Fibroblast of skin of back (primary cell): ENCODE results near the gene CD58.

Experiments used
- DNase-seq: peaks from one replicate; pipeline ENCODE4 v3.0.0-alpha.2; 2013

The CD58 gene

DNA sequence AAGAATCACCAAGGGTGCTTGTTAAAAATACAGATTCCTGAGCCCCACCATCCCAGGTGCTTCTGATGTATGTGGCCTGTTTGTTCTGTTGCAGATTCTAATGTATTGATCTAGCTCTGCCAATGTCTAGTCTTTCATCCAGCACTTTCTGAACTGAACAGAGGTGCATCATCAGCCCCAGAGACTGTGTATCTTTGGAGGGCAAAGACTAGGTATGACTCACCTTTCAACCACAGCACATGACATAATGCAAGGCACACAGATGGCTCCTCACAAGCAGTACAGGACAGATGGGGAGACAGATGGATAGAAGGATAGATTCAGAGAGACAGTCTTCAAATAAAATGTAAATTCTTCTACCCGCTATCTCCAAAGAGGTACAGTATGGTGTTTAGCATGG lies 32.3 kb downstream of the CD58 start:
- peak; percentile 30 for DNase-seq

DNA sequence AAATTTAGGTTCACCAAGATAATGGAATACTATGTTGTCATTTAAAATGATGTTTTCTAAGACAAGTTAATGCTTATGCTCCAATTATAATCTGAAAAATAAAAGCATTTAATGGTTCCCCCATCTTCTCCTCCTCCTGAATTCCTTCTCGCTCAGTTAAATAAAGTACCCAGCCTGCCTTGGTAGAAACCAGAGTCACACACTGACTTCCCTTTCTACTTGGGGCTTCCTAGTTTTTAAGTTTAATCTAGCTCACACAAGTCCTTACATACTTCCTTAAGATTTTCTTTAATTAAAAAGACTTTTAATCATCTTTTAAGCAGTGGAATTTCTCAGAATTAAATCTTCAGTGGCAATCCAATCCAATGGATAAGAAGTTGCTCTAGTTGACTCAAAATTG lies 32.9 kb downstream of the CD58 start:
- DNase-seq: no peak

DNA sequence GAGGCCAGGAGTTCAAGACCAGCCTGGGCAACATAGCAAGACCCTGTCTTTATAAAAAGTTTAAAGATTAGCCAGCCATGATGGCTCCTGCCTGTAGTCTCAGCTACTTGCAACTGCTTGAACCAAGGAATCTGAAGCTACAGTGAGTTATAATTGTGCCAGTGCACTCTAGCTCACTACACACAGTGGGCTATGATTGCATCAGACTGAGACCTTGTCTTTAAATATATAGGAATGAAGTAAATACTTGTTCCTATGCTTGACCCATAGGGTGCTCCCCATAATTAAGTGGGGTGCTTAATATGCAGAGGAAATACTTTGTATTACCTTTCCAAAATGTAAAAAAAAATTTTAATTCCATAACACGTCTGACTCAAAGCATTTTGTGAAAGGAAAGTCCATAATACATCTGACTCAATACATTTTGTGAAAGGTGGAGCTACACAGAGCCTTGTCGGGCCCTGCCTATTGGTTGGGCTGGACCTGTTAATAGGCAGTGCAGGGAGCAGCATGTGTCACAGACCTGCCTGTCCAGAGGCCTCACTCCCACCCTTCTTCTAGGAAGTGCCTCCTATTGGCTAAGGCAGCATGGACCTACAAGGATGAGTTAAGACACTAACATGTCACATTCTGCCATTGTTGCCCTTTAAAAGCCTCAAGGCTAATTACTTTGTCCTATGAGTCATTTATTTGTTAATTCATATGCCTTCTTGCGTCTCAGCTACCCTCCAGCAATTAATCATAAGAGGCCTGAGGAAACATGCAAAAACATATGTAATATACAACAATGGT lies 33.6 kb downstream of the CD58 start:
- peak; percentile 16 for DNase-seq

DNA sequence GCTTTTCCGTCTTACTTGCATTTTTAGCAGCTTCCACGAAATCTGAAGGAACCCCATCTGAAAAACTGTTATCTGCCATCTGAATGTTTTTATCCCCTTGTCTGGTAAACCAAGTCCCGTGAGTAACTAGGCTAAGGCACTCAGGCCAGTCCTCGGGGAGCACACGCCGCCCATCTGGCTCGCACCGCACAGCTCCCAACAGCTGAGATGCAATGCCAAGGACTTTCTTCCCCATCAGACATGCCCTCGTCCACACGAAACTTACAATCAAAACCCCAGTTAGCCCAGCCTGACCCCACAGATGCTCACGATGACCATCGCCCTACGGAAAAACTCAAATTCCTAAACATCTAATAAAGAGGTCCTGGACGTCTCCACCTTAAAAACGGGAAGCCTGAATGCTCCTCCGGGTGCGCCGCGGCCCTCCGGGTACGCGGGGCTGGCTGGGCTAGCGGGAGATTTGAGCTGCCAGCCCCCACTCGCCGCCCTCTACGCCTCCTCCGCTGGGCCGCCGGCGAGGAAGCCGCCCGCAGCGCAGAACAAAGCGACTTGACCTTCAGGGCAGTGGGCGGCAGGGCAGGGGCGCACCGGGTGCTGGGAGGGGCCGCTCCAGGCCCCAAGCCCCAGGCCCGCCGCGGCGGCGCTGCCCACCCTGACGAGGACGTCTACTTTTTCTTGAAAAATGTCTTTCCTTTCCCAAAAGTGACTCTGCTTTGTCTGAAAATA lies 36.6 kb downstream of the CD58 start:
- no peak for DNase-seq

DNA sequence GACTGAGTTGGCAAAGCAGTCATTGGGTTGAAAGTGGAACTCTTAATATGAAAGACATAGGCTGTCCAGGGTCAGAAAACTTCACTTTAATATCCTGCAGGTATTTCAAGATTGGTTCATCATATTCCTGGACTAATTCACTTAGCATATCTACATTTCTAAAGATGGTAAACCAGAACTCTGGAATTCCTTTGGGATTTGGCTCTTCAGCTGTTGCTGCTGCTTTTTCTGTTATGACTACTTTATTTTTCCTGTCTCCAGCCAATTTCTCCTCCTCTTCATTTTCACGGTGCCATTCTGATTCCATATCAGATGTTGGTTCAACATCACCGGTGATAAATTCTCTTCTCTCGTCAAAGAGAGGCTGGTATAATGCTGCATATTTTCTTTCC lies 37.4 kb downstream of the CD58 start:
- no peak for DNase-seq

DNA sequence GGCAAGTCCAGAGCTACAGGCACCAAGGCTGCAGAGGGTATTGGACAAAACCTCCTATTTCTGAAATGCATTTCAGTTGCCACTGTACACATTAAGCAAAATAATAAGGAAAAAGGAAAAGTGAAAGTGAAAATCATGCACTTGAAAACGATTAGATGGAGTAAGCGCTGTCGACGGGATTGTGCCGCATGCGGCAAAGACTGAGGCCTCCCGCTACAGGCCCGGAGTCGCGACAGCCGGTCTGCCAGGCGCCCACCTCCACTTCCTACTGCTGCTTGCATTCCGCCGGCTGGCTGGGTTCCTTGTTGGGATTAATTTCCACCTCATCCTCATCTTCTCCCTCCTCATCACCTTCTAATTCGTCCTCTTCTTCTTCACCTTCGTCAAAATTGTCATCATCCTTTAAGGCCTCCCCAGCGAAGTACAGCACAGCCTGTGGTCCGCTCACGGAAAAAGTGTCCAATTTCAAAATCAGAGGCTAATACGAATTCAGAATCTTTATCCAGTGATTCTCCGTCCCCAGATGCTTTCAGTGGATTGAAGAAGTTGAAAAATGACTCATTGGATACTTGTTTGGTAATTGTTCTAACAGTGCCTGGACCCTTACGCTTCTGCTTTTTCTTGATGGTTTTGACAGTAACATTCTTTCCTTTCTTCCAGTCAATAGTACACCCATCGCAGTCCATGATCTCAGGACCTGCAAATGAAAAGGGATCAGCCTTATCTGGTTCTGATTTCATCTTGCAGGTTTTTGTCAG lies 38.0 kb downstream of the CD58 start:
- DNase-seq: no peak

DNA sequence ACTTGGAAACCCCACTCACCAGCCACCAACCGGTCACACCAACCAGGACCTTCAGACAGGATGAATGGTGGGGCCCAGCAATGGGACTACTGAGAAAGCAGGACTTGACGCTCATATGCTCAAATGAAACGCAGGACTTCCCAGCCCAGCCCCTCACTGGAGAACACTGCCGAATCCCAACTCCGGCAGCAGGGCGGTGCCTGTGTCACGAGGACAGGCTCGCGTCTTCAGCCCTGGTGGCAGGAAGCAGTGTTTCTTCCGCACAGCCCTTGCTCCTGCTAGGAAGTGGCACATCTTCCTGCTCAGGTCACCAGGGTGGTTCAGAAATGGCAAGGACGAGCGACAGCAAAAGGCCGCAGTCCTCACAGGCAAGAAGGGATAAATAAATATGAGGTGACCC lies 38.9 kb downstream of the CD58 start:
- DNase-seq: no peak

DNA sequence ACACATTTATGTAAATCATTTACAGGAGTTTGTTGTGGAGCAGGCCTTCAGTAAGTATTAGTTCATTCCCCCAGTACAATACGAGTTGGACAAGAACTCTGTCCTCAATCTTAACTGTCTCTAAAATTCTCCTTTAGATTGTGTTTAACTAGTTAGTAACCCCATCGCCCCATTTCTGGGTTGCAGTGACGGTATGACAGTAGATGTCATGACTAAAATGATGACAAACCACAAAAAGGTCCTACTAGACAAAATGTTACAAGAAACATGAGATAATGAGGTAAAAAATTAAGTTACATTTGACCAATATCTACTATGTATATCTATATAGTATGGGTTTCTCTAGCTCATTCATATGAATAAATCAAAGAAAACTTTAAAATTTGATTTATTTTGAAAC lies 41.1 kb downstream of the CD58 start:
- no peak for DNase-seq

DNA sequence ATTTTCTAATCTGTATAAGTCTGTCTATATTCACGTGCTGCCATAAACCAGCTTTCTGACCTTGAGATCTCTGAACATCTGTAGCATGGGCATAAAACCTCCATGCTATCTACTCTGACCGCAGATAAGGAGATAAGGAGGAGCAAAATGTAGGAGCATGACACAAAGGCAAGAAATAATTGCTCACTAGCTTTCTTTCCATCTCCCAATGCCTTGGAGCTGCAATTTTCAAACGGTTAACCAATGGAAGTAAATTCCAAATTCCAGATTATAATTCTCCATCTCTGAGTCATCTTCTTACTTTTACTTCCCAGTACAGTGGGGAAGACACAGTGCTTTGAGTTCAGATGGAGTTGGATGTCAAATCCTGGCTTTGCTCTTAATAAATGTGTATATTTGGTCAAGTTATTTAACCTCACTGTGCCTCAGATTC lies 41.6 kb downstream of the CD58 start:
- DNase-seq: peak; percentile 61

DNA sequence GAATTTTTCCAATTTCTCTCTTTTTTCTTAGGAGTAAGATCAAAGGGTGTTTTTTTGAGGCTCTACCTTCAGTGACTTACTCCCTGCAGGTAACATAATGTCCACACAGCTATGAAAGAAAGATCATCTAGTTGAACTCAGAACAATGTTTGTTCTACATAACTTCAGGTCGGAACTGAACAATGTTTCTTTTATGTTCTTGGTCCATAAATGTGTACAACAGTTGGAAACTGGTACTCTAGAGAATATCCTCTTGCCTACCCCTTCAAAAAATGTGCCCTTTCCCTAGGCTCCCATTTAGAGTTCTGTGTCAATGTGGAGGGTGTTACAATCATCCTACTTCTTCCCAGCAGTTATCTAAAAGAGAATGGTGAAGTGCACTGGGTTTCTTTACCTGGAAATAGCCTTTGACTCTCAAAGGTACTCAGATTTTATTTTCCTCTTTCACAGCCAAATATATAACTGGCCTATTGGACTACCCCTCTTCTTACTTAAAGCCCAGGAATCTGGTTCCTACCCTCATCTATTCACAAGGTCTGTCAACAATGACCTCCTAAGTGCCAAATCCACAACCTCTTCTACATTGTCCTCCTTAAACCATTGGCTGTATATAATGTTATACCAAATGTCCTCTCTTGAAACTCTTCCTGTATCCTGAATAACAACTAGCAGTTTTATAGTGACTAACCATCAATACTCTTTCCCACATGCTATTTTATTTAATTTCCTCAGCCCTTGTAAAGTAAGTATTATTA lies 42.3 kb downstream of the CD58 start:
- no peak for DNase-seq

DNA sequence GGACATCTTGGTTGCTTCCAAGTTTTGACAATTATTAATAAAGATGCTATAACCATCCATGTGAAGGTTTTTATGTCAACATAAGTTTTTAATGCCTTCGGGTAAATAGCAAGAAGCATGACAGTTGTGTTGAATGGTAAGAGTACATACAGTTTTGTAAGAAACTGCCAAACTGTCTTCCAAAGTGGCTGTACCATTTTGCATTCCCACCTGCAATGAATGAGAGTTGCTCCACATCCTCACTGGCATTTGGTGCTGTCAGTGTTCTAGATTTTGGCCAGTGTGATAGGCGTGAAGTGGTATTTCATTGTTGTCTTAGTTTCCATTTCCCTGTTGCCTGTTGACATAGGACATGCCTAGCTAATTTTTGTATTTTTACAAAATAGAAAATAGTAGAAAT lies 45.4 kb downstream of the CD58 start:
- DNase-seq: no peak

DNA sequence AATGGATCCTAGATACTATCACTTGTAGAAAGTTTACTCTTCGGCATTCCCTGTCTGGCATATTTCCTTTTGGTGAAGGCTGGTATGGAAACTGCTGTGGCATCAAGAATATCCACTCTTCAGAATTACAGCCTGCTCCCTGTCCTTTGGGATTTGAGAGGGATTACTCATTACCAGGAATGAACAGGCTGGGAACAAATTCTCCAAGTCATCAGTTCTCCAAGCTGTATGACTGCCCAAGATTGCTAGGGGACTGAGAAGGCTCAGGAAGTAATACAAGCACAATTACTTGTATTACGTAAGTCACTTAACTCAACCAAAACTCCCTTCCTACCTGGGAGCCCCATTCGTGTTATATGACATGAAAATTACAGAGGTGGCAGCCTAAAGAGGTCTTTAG lies 49.6 kb downstream of the CD58 start:
- DNase-seq: peak; percentile 95

DNA sequence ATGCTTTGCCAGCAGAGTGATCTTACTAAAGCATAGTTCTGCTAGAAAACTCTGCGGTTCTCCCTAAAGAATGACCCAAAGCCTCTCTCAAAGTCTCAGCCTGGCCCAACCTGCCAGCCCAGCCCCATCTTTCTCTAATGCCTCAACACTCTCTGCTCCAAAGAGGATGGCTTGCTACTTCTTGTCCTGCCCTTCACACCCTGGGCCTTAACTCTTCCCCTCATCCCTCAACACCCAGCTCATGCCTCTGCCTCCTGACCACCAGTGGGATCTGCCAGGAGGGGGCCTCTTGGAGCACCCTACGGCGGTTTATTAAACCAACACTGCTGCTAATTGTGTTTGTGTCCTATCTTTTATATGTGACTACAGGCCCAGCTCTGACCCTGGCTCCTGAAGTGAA lies 52.4 kb downstream of the CD58 start:
- DNase-seq: no peak

DNA sequence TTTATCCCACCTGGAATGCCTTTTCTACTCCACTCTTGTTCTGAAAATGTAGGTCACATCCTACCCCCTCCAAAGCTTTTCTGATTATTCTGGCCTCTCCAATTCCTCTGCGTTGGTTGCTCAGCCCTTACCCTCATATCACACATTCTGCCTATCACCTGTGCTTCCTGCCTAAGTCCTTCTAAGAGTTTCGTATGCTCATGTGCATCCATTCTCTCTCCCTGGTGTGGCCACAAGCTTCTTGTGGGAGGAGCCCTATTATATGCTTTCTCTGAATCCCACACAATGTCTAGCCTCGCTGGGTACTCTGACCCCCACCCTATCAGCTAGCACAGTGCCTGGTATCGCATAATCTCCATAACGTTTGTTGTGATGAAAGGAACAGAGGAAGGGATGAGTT lies 54.2 kb downstream of the CD58 start:
- no peak for DNase-seq

DNA sequence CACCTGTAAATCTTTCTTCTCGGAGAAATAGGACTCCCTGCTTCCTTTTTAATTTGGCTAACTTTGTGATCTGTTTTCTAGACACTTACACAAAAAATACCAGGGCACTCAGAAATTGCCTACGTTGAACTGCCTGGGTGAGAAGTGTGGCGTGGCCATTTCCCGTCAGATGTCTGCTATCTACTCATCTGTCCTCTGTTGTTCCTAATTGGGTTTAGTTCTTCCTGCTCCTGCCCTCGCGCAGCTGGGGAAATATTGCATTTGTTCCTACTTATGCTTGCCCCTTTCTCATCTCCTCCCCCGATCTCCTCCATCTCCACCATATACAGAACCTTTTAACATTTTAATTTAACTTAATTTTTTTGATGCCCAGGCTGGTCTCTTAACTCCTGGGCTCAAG lies 55.1 kb downstream of the CD58 start:
- DNase-seq: no peak

DNA sequence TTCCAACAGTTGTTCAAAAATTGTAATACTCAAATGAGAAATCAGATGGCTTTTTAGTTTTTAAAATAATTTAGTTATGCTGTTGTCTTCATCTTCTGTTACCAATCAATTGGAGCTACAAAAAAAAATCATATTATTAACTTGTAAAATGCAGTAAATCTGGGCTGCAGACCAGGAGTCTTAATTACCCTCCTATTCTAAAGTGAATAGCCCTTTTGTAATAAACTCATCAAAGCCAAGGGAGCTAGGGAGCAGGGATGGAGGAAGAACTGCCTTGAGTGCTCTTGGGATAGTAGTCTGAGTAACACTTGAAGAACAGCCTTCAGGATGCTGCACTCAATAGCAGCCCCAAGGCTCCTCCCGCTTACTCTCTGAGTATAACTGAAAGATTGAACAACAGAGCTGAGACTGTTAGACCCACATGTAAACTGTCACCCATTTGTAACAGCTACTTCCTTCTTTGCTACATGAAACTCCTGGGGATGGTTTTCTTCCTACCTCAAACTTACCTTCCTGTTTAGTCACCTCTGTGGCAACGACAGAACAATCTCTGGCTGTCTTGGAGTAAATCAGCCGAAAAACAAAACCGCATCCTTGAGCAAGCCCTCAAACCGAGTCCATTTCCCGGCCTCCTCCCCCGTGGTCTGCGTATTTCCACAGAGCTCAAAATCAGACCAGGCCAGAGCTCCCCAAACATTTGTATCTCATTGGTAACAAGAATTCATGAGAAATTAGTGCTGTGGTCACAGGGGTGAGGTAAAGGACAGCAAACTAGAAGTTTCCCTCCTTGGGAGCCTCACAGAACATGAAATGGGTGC lies 55.9 kb downstream of the CD58 start:
- no peak for DNase-seq

DNA sequence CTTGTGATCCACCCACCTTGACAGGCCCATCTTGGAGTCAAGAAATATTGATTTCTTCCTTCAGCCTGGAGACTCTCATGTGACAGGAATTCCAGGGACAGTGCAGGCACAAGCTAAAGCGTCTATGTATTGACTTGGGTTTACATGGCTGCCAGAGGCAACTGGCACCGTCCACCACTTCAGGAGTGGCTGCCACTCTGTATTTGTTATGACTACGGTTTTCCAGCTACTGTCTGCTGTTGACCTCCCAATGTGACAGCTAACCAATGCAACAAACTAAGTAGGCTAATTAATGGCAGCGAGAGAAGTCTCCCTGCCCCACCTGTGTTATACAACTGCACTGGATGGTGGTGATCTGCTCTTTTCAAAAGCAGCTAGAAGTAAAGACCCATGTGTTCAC lies 56.9 kb downstream of the CD58 start:
- DNase-seq: no peak

DNA sequence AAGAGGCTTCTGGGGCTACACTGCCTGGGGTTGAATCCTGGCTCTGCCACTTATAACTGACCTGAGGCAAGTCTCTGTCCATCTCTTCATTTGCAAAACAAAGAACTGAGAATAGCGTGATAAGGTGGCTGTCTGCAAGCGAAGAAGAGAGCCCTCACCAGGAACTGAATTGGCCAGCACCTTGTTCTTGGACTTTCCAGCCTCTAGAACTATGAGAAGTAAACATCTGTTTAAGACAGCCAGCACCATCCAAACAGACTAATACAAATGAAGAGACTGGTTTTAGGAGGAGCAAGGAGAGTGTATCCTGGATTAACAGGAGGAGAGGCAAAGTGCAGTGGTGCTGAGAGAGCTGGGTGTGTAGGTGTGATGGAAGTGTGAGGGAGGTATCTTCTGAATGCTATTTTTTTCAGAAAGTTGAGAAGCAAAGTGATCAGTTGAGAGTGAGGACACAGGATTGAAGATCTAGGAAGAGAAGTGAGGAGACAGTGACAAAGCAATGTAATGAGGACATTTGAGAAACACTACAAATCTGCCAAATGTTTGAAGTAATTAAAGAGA lies 59.3 kb downstream of the CD58 start:
- DNase-seq: no peak

DNA sequence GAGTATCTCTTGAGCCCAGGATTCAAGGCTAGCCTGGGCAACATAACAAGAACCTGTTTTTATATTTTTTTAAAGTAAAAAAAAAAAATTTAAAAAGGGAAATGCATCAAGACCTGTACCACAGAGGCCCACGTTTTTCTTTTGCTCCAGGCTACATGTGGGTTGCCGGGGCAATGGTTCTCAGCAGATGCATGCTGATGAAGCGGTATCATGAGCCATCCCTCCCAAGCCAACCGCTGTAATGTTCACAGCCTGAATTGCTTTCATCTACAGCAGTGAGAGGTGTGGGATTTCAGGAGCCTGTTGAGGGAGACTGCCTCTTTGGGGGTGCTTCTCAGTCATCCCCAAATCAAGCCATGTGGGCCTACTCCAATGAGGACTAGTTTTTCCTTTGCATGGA lies 60.5 kb downstream of the CD58 start:
- no peak for DNase-seq

DNA sequence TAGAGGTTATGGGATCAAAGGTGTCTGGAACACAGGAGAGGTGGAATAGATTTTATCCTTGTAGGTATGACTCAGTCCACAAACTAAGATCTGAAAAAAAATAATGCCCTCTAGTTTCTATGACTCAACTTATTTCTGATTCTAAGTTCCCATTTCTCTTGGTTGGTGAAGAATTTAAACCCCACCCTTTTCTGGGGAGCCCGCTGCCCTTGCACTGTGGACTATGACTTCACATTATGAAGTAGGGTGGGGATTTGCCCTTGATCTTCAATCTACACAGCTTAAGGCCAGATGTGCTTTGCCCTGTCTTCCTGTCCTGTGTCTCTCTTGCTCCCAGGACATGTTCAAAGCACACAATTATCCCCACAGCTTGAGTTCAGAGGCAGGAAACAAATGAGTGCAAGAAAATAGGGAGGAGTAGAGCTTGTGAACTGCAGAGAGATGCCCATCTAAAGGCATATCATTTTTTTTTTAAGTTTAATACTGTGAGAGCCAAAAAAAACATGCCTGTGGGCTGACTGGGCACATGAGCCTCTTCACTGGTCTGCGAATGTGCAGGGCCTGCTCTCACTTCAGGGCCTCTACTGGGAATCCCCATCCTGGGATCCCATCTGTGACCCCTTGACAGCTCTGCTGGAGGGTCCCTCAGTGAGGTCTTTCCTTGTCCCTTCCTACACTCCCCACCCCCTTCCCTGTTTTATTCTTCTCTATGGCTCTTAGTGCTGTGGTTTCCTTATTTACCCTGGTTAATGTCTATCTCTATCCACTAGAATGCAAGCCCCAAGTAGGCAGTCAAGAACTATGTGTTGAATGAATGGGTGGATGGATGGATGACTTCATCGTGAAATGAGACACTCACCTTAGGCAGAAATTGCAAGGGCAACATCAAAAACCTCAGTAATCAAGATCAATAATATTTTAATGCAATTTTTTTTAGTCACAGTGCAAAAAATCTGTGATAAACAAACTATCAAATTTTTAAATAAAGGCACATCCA lies 61.5 kb downstream of the CD58 start:
- DNase-seq: peak; percentile 96
